HAP-1 (cell line): ENCODE measurements around the gene ATP8A2.

Experiments used
- DNase-seq, 2 experiments: peaks; one replicate each; pipeline ENCODE4 v3.0.0-alpha.2; 2016 to 2020; ENCODE audit warnings: low spot score in 2 of 2
- H3K27me3 ChIP-seq: fragments of 250-450 bp; sonication (Bioruptor Pico); 2 replicates; pipeline ENCODE4 v1.5.1; 2020; ENCODE audit warnings: low read depth, mild to moderate bottlenecking, moderate library complexity
- H3K36me3 ChIP-seq: fragments of 250-450 bp; sonication (Bioruptor Pico); replicated peaks from 2 replicates; pipeline ENCODE4 v1.5.1; 2020; ENCODE audit warnings: mild to moderate bottlenecking
- H3K4me1 ChIP-seq: fragments of 250-450 bp; sonication (Bioruptor Pico); 2 replicates; pipeline ENCODE4 v1.5.1; 2020; ENCODE audit warnings: mild to moderate bottlenecking
- H3K4me3 ChIP-seq: fragments of 250-450 bp; sonication (Bioruptor Pico); 2 replicates; pipeline ENCODE4 v1.5.1; 2020; ENCODE audit warnings: mild to moderate bottlenecking, moderate library complexity
- H3K9me3 ChIP-seq: fragments of 250-450 bp; sonication (Bioruptor Pico); 2 replicates; pipeline ENCODE4 v1.5.1; 2020; ENCODE audit warnings: mild to moderate bottlenecking, moderate library complexity
- in situ Hi-C: fragments of 300-500 bp; cut with MboI; formaldehyde crosslinking; loops from 3 replicates; pipeline ENCODE4 v1.14.3; 2020; ENCODE audit warnings: low sequenced_read_pairs, inconsistent platforms, mixed read lengths

Gene ATP8A2

DNA sequence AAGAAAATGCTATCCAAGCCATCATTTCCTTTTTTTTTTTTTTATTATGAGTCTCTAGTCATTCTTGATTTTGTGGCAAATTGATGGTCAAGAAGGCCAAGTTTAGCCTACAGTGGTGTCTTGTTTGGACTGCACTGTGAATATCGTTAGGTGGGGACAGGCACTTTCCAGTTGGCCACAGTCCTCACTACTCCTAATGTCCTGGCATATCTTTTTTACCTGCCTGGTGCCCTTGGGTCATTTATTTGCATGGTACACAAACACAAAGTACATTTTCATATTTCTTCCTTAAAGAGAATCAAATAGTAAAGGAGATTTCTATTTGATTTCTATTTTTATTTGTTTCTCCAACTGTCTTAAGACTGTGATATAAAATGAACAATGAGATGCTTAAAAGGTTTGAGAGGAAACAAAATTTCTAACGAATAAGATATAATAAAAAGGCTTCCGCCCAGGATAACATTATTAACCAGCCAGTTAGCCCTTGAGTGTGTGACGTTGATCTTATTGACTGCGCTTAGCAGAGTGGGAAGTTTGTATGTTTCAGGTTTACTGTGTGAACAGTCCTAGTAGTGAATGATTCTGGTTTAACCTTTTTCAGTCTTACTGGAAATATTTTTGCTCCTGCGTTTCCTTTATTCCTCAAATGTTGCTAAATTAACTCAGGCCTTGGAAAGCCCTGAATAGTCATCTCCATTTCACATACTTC is 312.0 kb downstream of the ATP8A2 start:
- no peaks in the 10 kb centered on the region for H3K27me3 ChIP-seq
- in situ Hi-C loops = no loop called here
- no peaks in the 10 kb centered on the region for H3K36me3 ChIP-seq
- no peak for DNase-seq
- peaks cover 2% of the 10 kb centered on the region; the same call in 1 of the 2 replicates for H3K4me1 ChIP-seq
- no peaks in the 10 kb centered on the region; the same call in 1 of the 2 replicates for H3K9me3 ChIP-seq
- H3K4me3 ChIP-seq = no peak overlapping the region

DNA sequence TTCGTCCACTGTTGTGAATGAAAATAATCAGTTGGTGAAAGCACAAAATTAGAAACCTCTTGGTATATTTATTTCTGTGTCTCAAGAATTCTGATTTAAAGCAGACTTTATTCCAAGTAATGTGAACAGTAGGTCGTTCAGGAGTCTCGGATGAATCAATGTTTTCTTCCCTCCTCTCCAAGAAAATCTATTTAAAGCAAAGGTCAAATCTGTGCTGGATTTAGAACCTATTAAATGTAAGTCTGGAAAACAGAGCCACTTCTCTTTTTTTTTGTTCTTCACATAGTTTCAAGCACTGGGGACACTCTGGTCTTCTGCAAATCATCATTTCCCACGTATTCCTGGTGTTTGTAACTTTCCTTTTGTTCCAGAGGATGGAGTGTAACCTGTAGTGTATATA is 312.7 kb downstream of the ATP8A2 start:
- in situ Hi-C loops = no loop called here
- H3K36me3 ChIP-seq = no peaks in the 10 kb centered on the region
- H3K9me3 ChIP-seq = no peaks in the 10 kb centered on the region; the same call in 1 of the 2 replicates
- peaks cover 9% of the 10 kb centered on the region for H3K4me1 ChIP-seq
- no peak overlapping the region for H3K4me3 ChIP-seq
- no peak for DNase-seq
- no peaks in the 10 kb centered on the region for H3K27me3 ChIP-seq

GRCh38 chr13:25686831-25687470 is 315.2 kb downstream of the ATP8A2 start:
- peaks cover 16% of the 10 kb centered on the region for H3K4me1 ChIP-seq
- H3K27me3 ChIP-seq = no peaks in the 10 kb centered on the region
- no peak overlapping the region for H3K4me3 ChIP-seq
- no peak for DNase-seq
- in situ Hi-C loops = no loop called here
- no peaks in the 10 kb centered on the region for H3K9me3 ChIP-seq
- H3K36me3 ChIP-seq = no peaks in the 10 kb centered on the region

DNA sequence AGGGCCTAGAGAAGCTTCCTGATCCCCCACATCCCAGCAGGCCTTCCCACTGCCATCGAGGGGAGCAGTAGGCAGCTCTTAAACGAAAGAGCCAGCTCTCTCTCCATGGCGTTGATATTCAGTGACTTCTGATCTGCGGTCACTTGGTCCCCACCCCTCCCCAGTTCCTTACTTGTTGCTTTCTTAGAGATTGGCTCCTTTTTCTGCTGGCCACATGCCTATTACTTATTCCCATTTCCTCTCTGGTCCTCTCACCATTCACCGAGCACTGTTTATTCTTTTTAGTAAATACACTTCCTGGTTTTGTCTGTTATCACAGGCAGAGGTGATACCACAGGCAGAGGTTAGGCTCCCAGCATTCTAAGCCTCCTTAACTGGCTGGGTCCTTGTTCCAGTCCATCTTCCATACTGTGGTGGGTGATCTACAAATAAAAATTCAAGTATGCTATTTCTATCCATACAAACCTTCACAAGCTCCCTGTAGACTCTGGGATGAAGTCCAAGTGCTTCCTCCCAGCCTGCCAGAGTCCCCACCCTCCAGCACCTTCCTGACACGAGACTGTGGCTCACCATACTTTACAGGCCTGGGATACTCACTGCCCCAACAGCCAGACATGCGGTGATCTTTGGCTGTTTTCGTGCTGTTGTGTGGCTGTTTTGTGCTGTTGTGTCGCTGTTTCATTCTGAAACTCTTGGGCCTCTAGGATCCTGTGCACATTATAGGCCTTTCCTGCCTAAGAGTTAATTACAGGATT is 315.9 kb downstream of the ATP8A2 start:
- in situ Hi-C loops = no loop called here
- Histone ChIP-seq H3K36me3 (no peaks in the 10 kb centered on the region), H3K27me3 (no peaks in the 10 kb centered on the region), H3K4me1 (peaks cover 18% of the 10 kb centered on the region), H3K4me3 (no peak overlapping the region), H3K9me3 (no peaks in the 10 kb centered on the region)
- no peak for DNase-seq

DNA sequence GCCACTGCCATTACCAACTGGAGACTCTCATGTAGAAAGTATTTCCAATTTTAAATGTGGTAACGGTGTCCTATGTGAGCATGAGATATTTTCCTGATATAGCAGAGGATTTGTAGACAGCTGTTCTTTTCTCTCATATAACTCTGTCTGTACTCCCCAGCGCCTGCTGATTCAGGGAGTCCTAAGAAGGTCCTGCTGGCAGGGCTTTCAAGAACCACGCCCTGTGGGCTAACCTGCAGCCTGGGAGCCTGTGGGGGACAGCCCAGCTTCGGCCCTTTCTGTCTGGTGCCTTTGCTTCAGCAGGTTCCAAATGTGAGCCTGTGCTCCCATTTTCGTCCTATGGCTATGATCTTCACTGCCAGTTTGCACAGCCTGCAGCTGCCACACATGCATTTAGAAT is 316.8 kb downstream of the ATP8A2 start:
- H3K27me3 ChIP-seq = no peaks in the 10 kb centered on the region
- in situ Hi-C loops = no loop called here
- no peak overlapping the region for H3K4me3 ChIP-seq
- H3K4me1 ChIP-seq = peaks cover 18% of the 10 kb centered on the region
- H3K36me3 ChIP-seq = no peaks in the 10 kb centered on the region
- no peaks in the 10 kb centered on the region for H3K9me3 ChIP-seq
- peak in 1 of 2 experiments; percentile 18 for DNase-seq

DNA sequence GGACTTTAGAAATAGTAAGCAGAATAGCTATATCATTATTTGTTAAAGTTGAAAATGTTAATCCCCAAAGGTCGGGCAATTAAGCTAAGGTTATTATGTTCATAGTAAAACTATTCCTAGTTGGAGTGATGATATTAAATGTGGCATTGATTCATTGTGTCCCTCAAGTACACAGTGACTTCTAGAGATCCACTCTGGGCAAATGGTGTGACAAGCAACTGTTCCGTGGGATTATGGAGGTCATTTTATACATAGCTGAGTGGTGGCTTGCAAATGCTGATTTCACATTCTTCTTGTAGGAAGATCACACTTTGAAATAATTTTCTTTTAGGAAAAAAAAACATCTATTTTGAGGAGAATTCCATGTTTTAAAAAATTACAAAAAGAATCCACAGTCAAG is 317.8 kb downstream of the ATP8A2 start:
- Histone ChIP-seq H3K4me3 (no peak overlapping the region), H3K36me3 (no peaks in the 10 kb centered on the region), H3K27me3 (no peaks in the 10 kb centered on the region), H3K9me3 (no peaks in the 10 kb centered on the region), H3K4me1 (peaks cover 18% of the 10 kb centered on the region)
- in situ Hi-C loops = no loop called here
- DNase-seq = peak in 1 of 2 experiments; percentile 17

GRCh38 chr13:25690582-25690981 is 318.8 kb downstream of the ATP8A2 start:
- H3K9me3 ChIP-seq = no peaks in the 10 kb centered on the region
- H3K27me3 ChIP-seq = no peaks in the 10 kb centered on the region
- peaks cover 18% of the 10 kb centered on the region for H3K4me1 ChIP-seq
- in situ Hi-C loops = no loop called here
- H3K36me3 ChIP-seq = no peaks in the 10 kb centered on the region
- DNase-seq = no peak
- no peak overlapping the region for H3K4me3 ChIP-seq

DNA sequence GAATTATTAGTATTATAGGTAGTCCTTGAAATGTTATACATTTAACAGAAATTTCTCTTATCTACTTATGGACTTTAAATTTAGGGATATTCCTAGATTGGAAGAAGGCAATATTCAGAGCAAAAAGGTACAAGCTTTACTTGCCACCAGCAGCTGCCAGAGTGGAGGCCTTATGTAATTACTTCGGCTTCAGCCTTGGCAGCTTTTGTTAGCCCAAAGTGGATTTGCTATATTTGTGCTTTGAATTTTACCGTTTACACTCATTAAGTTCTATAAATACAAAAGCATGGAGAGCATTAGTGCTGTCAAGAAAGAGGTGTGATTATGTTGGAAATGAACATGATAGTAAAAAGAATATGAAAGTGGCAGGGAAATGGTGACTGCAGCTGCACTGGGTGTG is 319.9 kb downstream of the ATP8A2 start:
- H3K4me1 ChIP-seq = peaks cover 18% of the 10 kb centered on the region
- DNase-seq = peak in 1 of 2 experiments; percentile 37
- in situ Hi-C loops = no loop called here
- no peak overlapping the region for H3K4me3 ChIP-seq
- H3K27me3 ChIP-seq = no peaks in the 10 kb centered on the region
- H3K36me3 ChIP-seq = no peaks in the 10 kb centered on the region
- no peaks in the 10 kb centered on the region; the same call in 1 of the 2 replicates for H3K9me3 ChIP-seq

DNA sequence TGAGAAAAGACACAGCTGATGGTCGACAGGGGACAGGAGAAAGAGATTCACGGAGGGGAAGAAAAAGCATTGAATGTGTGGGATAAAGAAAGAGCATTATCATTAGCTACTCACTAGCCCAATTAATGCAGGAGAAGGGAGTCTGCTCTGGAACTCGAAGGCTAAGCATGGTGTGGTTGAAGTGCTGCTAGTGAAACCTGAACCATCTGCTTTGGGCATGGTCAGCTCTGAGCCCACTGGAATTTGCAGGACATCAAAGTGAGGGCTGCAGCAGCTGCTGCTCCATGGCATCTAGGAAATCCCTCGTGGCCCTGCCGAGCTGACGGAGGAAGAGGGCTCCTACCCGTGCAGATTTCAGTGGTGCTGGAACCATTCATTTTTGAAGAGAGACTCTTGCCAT is 320.3 kb downstream of the ATP8A2 start:
- Histone ChIP-seq H3K4me3 (no peak overlapping the region), H3K36me3 (no peaks in the 10 kb centered on the region), H3K9me3 (no peaks in the 10 kb centered on the region; the same call in 1 of the 2 replicates), H3K4me1 (peaks cover 18% of the 10 kb centered on the region), H3K27me3 (no peaks in the 10 kb centered on the region)
- in situ Hi-C loops = no loop called here
- no peak for DNase-seq

GRCh38 chr13:25699056-25699455 is 327.3 kb downstream of the ATP8A2 start:
- H3K27me3 ChIP-seq = no peaks in the 10 kb centered on the region
- no peak for DNase-seq
- no peak overlapping the region for H3K4me3 ChIP-seq
- no peaks in the 10 kb centered on the region for H3K36me3 ChIP-seq
- in situ Hi-C loops = no loop called here
- H3K4me1 ChIP-seq = no peaks in the 10 kb centered on the region; the same call in 1 of the 2 replicates
- H3K9me3 ChIP-seq = no peaks in the 10 kb centered on the region; the same call in 1 of the 2 replicates

DNA sequence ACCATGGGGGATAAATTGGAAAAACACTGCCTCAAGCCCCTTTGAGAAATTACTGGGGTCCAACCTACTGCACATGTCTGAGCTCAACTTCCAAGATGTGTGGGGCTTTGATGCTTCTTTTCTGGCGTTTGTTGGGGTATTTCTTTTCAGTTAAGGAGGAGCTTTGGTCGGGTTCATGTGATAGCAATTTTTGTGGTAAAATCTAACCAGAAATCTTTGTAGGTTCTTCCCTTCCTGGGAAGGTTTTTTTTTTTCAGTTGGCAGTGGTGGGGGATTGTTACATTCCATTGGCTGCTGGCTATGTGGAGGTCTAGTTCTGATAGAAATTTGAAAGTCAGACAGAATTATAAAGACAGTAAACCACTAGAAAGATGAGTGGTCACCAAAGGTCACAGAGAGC is 327.8 kb downstream of the ATP8A2 start:
- no peak for DNase-seq
- Histone ChIP-seq H3K36me3 (no peaks in the 10 kb centered on the region), H3K9me3 (no peaks in the 10 kb centered on the region; the same call in 1 of the 2 replicates), H3K27me3 (no peaks in the 10 kb centered on the region), H3K4me3 (no peak overlapping the region), H3K4me1 (no peaks in the 10 kb centered on the region; the same call in 1 of the 2 replicates)
- in situ Hi-C loops = no loop called here

DNA sequence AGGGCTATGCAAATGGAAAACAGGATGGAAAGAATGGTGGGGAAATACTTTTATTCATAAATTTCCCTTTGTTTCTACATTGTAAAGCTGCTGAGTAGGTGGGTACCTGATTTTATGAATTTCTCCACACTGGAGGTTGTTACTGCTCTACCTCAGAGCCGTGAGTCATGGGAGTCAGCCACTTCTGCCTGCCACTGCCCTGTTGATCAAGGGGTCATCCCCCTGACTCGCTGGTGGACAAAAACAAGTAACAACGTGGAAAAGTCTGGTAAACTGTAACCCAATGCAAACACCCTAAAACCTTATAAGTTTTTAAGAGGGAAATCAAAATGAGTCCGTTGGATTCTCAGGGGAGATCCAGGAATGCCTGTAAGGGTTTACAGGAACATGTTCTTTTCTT is 329.5 kb downstream of the ATP8A2 start:
- no peaks in the 10 kb centered on the region; the same call in 1 of the 2 replicates for H3K4me1 ChIP-seq
- no peaks in the 10 kb centered on the region for H3K36me3 ChIP-seq
- no peak overlapping the region for H3K4me3 ChIP-seq
- no peak for DNase-seq
- H3K27me3 ChIP-seq = no peaks in the 10 kb centered on the region
- H3K9me3 ChIP-seq = no peaks in the 10 kb centered on the region; the same call in 1 of the 2 replicates
- in situ Hi-C loops = no loop called here

DNA sequence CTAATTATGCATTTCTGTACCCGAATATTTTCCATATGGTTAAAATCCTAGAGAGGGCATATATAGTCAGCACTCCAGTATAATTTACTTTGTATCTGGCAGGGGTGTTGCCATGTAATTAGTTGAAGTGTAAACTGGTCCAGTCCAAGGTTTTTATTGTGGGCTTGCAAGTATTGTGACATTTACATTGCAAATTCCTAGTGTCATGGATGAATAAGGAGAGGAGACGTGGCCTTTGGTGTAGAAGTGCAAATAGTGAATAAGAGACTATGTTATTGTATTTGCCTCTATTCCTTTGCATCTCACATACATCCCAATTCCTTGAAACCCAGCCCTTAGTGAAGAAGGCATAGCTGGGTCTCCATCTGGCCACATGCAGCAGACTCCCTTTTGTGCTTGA is 330.6 kb downstream of the ATP8A2 start:
- Histone ChIP-seq H3K4me1 (no peaks in the 10 kb centered on the region; the same call in 1 of the 2 replicates), H3K9me3 (no peaks in the 10 kb centered on the region), H3K4me3 (no peak overlapping the region), H3K27me3 (no peaks in the 10 kb centered on the region), H3K36me3 (no peaks in the 10 kb centered on the region)
- in situ Hi-C loops = no loop called here
- DNase-seq = no peak

GRCh38 chr13:25707726-25708125 is 336.0 kb downstream of the ATP8A2 start:
- Histone ChIP-seq H3K4me3 (no peak overlapping the region), H3K4me1 (peaks cover 3% of the 10 kb centered on the region; the same call in 1 of the 2 replicates), H3K27me3 (no peaks in the 10 kb centered on the region), H3K36me3 (no peaks in the 10 kb centered on the region), H3K9me3 (no peaks in the 10 kb centered on the region)
- in situ Hi-C loops = no loop called here
- DNase-seq = no peak
